GM19099 (cell line): ENCODE data around the gene EEPD1.

ENCODE experiments used
- POLR2A ChIP-seq: IDR thresholded peaks from 3 replicates; pipeline ENCODE4 v1.6.1; 2011; ENCODE audit warnings: low read depth; ENCODE audit not compliant: insufficient read length; ENCODE audit errors: extremely low read depth

Gene EEPD1

GRCh38 chr7:36152756-36153570 lies at the start of gene EEPD1:
EEPD1 (plus strand) TSS chr7:36153254; CDS start chr7:36154325, 1,071 bp downstream.
- TF ChIP-seq POLR2A: peak; percentile 31

DNA sequence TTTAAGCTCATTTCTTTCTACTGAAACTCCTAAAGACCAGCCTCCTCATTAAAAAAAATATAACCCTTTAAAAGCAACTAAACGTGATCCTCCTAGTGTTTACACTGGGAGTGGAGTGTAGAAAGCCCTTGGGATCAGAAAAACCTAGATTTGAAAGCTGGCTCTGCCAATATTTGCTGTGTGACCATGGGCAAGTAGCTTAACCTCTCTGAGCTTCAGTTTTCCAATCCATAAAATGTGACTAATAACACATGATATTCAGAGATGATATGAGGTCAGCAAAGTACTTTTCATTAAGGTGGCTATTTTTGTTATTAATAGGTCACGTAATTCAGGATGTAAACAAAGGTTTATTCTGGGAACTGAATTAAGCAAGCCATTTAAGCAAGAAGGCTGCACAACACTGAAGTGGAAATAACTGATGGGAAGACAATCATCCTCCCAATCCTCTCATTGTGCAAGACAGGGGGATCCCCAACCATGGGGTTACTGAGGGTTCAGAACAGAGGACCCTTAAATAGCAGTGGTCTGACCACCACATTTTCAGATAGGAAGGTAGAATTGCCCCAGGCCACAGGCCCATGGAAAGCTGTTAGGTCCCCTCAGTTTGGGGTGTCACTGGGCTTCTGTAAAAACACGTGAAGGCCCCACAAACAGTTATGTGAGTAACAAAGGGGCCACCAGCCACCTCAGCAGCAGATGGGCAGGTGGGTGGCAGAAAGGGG lies 49.1 kb upstream of the EEPD1 start:
- TF ChIP-seq POLR2A: no peak

DNA sequence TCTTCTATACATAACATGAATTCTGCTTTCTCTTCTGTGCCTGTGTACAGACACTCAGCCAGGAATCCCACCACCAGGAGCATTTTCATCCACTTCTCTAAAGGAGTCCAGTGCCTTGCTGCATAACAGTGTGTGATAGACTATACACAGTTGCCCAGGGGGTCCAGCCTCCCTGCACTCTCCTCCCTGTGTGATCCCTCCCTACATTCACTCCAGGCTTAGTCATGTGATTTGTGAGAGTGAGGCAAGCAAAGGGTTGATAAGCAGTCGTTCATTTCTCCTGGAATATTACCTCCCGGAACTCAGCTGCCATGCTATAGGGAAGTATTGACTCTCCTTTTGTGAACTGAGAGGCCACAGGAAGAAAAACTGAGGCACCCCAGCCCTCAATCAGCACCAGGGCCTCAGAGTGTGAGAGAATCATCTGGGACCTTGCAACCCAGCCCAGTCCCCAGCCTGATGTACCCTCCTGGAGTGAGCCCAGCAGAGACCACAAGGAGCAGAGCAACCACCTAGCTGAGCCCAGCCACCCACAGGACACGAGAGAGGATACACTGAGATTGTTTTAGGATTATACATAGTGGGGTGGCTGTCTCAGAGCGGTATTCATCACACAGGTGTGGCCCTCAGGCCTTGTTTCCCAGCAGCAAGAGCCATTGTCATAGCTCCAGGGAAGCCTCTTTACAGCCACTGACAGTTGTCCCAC lies 45.0 kb upstream of the EEPD1 start:
- no peak for TF ChIP-seq POLR2A

DNA sequence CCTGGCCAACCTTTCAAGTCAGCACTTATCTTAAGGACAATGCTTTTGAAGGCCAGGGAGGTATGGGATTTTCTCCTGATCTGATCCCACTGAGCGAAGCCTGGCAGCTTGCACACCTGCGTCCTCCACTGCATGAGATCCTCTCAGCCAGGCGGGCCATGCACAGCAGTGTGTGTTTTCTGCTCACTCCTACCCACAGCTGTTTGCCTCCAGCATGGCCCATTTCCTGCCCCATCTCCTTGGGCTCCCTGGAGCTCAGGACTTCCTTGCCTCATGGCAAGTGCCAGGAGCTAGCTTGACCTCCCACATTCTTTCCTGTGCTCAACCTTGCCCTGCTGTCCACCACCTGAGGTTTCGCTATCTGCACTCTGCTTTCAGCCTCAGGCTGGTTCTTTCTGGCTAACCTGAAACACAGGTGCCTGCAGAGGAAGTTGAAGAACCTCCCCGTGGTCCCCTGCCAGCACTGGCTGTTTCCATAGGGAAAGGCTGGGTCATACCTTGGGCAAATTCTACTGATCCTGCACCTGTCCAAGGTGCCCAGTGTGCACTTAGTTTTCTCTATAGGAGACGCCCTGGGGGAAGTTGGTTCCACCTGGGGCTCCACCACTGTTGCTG lies 43.9 kb upstream of the EEPD1 start:
- TF ChIP-seq POLR2A: no peak

DNA sequence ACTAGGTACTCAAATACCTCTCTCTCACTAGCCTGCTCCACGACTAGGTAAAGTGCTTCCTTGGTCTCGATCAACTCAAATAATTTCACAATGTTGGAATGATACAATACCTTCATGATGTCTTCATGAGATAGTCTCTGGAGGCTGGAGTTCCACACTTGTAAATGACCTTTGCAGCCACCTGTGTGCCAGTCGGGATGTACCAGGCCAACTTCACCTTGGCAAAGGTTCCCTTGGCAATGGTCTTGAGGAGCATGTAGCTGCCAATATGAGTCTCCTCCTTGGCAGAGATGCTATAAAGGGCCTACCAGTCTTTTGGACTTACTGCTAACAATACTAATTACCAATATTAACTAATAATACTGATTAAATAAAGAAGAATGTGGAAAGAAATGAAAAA lies 42.5 kb upstream of the EEPD1 start:
- TF ChIP-seq POLR2A: no peak

GRCh38 chr7:36112969-36113368 lies 40.1 kb upstream of the EEPD1 start:
- TF ChIP-seq POLR2A: no peak

DNA sequence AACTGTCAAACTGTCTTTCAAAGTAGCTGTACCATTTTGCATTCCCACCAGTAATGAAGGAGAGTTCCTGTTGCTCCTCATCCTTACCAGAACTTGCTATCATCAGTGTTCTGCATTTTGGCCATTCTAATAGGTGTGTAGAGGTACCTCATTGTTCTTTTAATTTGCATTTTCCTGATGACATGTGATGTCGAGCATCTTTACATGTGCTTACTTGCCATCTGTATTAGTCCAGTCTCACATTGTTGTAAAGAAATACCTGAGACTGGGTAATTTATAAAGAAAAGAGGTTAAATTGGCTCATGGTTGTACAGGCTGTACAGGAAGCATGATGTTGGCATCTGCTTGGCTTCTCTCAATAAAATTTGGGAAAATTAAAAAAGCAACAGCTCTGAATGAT lies 38.7 kb upstream of the EEPD1 start:
- TF ChIP-seq POLR2A: no peak

GRCh38 chr7:36115448-36116321 lies 37.4 kb upstream of the EEPD1 start:
- TF ChIP-seq POLR2A: no peak

DNA sequence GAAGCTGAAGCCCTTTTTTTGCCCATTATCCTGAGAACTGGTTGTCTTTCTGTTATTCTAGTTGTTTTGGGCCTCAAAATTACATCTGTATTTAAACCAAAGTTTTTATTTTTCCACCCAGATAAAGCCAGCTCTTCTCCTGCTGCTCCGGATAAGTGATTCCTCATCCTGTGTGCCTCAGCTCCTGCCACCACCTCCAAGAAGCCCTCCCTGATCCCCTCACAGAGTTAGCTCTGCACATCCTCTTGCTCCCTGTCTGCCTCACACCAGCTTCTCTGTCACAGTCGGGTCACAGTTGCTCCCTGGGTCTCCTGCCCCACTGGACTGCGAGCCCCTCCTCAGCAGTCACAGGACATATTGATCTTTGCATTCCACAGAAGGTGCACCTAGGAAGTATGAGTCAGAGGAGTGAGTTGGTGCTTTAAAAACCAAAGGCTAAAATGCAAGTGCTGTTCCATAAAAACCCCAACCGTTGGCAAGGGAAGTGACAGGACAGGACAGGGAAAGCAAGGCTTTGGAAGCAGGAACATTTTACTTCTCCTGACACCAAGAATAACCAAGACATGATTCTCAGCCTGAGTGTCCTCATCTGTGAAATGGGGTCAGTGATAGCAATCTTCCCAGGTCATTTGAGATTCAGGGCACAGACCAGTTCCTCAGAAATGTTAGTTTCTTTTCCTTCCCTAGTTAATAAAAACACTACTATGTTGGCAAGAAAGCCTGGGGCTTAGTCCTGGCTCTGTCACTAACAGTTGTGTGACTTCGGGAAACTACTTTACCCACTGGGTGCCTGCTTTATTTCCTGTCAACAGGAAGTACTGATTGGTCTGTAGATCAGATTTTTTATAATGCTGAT lies 36.5 kb upstream of the EEPD1 start:
- TF ChIP-seq POLR2A: no peak

DNA sequence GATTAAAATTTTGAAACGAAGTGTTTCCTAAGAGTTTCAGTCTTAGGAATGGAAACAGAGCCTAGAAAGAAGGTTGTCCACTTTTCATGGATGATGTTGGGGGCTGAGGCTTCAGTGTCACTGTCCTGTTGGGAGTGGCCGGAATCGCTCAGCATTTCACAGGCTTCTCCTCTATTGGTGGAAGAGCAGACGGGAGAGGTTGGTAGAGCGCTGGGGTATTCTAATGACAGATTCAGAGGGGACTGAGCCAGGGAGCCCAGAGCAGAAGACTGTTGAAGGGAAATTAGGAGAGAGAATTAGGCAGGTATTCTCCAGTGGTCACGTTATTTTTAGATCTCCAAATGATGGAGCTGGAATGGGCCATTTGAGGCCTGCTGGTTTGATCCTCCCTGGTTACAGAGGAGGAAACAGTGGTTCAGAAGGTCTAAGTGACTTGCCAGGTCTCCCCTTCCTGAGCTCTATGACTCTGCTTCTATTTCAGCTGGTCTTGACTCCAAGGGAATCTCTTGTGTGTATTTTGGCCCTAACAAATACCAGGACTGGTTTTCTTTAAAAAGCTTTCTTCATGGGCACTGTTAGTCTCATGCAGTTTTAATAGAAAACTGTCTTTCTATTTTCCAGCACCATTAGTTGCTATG lies 35.7 kb upstream of the EEPD1 start:
- TF ChIP-seq POLR2A: no peak

GRCh38 chr7:36118344-36118743 lies 34.7 kb upstream of the EEPD1 start:
- no peak for TF ChIP-seq POLR2A

DNA sequence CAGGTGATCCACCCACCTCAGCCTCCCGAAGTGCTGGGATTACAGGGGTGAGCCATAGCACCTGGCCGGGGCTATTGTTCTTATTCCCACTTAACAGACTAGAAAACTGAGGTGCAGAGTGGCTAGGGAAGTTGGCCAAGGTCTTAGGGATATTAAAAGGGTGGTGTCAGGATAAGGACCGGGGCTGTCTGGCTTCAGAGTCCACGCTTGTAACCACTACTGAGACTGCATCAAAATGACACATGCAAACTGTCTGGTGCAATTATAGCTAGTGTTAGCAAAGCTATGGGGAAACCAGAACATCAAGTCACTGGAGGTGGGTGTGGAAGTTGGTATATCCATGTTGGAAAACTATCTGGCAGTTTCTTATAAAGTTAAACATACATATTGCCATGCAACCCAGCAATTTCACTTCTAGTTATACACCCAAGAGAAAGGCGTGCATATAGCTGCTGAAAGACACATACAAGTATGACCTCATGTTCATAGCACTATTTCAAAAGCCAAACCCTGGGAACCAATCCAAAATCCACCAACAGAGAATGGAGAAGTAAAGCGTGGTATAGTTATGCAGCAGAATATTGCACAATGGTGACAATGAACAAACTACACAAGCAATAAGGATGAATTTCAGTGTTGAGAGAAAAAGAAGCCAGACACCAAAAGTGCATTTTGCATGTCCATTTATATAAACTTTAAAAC lies 33.9 kb upstream of the EEPD1 start:
- no peak for TF ChIP-seq POLR2A
